ENCODE results near the gene TMEM108.

DNA sequence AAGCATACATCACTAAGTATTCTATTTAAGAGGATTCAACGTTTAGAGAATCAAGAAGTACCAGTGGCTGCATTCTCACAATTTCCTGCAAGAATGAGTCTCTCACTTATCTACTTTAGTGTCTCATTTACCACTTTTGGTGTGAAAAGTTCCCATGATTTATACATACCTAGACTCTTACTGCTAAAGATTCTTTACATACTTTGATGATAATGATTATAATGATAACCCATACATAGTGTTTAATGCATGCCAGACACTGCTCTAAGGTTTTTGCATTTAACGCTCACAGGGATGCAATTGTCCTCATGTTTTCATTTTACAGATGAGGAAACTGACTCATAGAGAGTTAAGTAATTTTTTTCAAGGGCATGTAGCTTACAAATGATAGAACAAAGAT lies 133.6 kb downstream of the TMEM108 start:
- no peak for TF ChIP-seq SMC3 (IDR thresholded peaks at IDR 0.05; ENCODE audit: low read depth, low read length)
- TF ChIP-seq, protein P1, sequence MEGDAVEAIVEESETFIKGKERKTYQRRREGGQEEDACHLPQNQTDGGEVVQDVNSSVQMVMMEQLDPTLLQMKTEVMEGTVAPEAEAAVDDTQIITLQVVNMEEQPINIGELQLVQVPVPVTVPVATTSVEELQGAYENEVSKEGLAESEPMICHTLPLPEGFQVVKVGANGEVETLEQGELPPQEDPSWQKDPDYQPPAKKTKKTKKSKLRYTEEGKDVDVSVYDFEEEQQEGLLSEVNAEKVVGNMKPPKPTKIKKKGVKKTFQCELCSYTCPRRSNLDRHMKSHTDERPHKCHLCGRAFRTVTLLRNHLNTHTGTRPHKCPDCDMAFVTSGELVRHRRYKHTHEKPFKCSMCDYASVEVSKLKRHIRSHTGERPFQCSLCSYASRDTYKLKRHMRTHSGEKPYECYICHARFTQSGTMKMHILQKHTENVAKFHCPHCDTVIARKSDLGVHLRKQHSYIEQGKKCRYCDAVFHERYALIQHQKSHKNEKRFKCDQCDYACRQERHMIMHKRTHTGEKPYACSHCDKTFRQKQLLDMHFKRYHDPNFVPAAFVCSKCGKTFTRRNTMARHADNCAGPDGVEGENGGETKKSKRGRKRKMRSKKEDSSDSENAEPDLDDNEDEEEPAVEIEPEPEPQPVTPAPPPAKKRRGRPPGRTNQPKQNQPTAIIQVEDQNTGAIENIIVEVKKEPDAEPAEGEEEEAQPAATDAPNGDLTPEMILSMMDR (conservative IDR thresholded peaks at IDR 0.05; ENCODE audit: low read depth, low read length) = no peak
- TF ChIP-seq, protein P2, sequence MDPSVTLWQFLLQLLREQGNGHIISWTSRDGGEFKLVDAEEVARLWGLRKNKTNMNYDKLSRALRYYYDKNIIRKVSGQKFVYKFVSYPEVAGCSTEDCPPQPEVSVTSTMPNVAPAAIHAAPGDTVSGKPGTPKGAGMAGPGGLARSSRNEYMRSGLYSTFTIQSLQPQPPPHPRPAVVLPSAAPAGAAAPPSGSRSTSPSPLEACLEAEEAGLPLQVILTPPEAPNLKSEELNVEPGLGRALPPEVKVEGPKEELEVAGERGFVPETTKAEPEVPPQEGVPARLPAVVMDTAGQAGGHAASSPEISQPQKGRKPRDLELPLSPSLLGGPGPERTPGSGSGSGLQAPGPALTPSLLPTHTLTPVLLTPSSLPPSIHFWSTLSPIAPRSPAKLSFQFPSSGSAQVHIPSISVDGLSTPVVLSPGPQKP (IDR thresholded peaks at IDR 0.05; ENCODE audit: borderline replicate concordance, low read depth, low read length) = no peak
- TF ChIP-seq POLR2A (IDR thresholded peaks at IDR 0.05; ENCODE audit: low read depth, low read length) = no peak
- no peak for TF ChIP-seq MAZ (IDR thresholded peaks at IDR 0.05; ENCODE audit: borderline replicate concordance, low read depth, low read length)
- TF ChIP-seq RFX5 (IDR thresholded peaks at IDR 0.05; ENCODE audit: low read depth, low read length) = no peak
- TF ChIP-seq BHLHE40 (IDR thresholded peaks at IDR 0.05; ENCODE audit: low read depth, low read length) = no peak
- no peak for TF ChIP-seq MXI1 (IDR thresholded peaks at IDR 0.05; ENCODE audit: borderline replicate concordance, low read depth, low read length)
- no peak for TF ChIP-seq CEBPB (IDR thresholded peaks at IDR 0.05; ENCODE audit: low read depth, low read length)
- TF ChIP-seq FOS (IDR thresholded peaks at IDR 0.05; ENCODE audit: low read depth, low read length) = no peak
- TF ChIP-seq, protein P3, sequence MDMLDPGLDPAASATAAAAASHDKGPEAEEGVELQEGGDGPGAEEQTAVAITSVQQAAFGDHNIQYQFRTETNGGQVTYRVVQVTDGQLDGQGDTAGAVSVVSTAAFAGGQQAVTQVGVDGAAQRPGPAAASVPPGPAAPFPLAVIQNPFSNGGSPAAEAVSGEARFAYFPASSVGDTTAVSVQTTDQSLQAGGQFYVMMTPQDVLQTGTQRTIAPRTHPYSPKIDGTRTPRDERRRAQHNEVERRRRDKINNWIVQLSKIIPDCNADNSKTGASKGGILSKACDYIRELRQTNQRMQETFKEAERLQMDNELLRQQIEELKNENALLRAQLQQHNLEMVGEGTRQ (IDR thresholded peaks at IDR 0.05; ENCODE audit: low read depth, low read length) = no peak
